Hindlimb muscle (tissue), 1 donor: ENCODE data around the gene RHOH. TPM values are rescaled to one million over a fixed set of nuclear protein-coding genes. Genes with fewer than 3 reads are reported as not detected.
"Not testable (repeated sequence)": the region's sequence is repeated elsewhere in the genome, so short reads cannot be mapped to it uniquely, and the experiment has no call there.

Experiments used
- DNase-seq: peaks from one replicate; pipeline ENCODE4 v3.0.0-alpha.2; 2013
- polyA plus RNA-seq: library from polyadenylated mRNA; unstranded; fragments of 120-200 nt; gene quantifications from one replicate; pipeline ENCODE4 v1.2.1, GENCODE V29; 2013; ENCODE audit not compliant: insufficient read length

The RHOH gene, protein sequence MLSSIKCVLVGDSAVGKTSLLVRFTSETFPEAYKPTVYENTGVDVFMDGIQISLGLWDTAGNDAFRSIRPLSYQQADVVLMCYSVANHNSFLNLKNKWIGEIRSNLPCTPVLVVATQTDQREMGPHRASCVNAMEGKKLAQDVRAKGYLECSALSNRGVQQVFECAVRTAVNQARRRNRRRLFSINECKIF
- 0.13 TPM for polyA plus RNA-seq

DNA sequence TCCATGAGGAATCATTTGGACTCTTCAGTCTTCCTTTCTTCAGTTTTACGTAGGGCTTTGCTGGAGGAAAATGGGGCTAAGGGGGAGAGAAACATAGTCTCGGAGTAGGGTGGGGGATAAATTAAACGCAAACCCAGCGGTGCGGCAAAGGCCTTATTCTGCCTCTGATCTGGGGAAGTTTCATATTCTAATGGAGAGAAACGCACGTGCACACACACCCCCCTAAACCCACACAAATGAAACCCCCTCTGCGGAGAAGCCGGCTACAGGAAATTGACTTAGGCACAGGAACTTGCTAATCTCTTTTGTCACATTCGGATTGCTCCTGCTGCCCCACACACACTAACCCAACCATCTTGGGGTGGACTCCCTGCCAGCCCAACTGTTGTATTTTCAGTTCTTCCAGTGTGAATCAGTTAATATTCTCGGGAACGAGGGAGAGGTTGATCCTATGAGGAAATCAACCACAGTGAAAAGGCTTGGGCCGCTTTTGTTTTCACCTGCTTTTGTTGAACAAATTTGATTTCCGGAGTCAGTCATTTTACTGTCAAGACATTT is at the start of gene RHOH:
Gene RHOH, plus strand, starts transcription at position 308 of the 558 bp plus-strand sequence. CDS start 46,356 bp downstream, outside the sequence.
- DNase-seq: no peak

DNA sequence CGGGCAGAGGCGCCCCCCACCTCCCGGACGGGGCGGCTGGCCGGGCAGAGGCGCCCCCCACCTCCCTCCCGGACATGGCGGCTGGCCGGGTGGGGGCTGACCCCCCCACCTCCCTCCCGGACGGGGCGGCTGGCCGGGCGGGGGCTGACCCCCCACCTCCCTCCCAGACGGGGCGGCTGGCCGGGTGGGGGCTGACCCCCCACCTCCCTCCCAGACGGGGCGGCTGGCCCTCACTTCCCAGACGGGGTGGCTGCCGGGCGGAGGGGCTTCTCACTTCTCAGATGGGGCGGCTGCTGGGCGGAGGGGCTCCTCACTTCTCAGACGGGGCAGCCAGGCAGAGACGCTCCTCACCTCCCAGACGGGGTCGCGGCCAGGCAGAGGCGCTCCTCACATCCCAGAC is 49.3 kb upstream of the RHOH start:
- not testable (repeated sequence) for DNase-seq

DNA sequence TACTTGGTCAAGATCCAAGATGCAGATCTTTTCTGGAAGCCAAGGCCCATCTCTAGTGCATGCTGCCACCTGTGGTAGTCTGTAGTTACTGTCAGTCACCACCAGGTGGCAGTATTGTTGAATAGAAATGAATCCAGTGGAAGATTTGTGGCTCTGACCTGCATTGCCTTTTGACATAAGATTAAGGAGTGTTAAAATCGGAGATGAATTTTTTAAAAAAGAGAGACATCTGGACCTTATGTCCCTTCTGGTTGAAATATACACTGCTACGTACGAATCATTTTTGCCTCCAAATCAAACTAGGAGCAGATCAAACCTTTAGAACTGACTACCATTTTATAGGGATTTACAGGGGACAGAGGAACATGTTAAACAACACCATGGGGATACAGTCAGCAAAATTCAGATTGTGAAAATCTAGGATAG is 46.9 kb upstream of the RHOH start:
- peak; percentile 42 for DNase-seq

DNA sequence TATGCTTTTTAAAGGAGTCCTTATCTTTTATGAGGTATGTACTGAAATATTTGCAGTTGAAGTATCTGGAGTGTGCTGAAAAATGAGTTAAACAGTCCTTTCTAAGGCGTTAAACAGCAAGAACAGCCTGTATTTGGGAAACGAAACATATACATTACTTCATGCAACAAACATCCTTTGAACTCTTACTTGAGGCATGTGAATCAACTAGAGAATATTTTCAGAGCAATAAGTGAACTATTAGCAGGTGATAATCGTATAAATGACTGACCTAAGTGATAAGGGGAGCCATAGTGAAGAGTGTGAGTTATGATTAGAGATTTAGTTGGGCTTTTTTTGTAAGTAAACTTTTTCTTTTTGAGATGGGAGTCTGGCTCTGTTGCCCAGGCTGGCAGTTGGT is 45.9 kb upstream of the RHOH start:
- DNase-seq: no peak

DNA sequence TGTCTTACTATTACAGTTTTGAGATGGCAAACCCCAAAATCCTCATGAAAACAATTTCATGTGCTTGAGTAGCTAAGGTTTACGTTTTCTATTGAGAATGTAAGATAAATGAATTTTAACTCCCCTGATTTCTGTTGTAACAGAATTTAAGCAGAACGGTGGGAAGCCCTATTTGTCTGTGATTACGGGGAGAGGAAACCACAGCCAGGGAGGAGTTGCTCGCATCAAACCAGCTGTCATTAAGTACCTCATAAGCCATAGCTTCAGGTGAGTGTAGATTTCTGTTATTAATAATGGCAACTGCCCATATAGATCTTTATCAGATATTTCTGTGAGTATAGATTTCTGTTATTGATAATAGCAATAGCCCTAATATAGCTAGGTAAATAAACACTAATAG is 44.2 kb upstream of the RHOH start:
- DNase-seq: no peak

DNA sequence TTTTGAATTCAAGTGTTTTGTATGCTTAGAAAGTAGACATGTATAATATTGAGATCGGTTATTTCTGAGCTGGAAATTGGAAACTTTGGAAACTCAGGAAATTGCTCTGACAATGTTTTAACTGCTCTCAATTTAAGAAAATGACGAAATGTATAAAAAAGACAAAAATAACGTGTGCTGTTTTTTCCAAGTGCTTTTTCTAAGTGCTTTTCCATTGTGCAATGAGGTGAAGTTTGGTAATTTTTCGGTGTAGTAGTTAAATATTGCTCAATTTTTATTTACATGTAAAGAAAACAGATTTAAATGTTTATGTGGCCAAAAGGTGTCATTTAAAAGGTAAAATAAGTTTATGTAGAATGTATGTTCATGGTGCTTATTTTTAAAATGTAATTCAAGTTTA is 39.4 kb upstream of the RHOH start:
- no peak for DNase-seq

DNA sequence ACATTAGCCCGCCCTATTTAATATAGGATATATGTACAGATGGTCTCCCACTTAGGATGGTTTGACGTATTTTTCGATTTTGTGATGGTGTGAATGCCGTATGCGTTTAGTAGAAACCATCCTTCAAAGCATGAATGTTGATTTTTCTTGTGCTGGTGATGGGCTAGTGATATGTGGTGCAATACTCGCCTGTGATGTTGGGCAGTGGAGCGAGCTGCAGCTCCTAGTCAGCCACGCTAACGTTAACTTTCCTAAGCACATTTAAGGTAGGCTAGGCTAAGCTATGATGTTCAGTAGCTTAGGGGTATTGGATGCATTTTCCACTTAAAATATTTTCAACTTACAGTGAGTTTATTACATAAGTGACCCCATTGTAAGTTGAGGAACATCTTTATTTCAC is 36.6 kb upstream of the RHOH start:
- no peak for DNase-seq

DNA sequence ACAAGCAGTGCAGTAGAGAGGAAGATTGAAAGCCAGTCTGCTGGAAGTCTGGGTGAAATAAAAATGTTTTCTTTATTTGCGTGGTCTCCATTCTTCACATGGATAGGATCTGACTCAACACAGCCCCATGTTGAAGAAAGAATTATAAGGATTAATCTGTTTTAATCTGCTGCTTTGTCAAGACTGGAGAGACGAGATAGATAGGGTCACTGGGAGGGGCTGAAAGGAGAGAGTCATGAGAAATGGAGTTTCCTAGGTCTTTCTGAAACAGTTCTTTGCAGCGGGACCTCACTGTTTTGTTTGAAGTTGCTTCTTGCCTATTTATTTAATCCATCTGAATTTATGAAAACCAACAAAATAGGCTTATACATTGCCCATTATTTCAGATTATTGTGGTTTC is 32.4 kb upstream of the RHOH start:
- no peak for DNase-seq

DNA sequence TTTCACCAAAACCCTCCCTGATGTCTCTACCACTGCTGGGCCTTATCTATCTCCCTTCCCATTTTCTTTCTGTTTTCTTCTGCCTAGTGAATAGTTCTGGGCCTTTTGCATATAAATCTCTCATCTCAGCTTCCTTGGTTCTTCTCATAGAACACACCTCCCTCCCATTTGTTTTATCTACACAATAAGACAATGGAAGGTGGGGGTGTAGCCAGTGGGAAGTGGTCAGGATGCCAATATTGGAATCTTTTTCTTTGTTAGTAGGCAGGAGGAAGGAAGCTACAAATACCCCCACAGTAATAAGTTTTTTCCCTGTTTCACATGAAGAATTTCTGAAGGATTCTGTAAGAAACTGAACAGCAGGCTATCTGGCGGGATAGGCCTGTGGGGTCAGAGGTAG is 30.9 kb upstream of the RHOH start:
- no peak for DNase-seq

DNA sequence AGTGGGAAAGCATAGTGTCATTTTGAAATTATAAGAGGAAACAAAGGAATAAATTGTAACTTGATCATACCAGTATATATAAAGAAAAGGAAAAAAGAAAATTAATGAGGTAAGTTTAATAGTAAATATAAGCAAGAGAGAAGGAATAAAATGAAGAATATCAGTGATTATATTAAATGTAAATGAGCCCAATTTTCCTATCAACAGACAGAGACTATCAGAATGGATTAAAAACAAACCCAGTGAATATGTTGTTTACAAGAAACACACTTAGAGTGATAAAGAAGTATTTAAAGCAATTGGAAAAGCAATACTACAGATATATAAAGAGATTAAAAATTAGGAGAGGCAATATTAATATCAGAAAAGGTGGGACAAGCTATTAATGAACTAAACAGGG is 28.8 kb upstream of the RHOH start:
- DNase-seq: no peak

DNA sequence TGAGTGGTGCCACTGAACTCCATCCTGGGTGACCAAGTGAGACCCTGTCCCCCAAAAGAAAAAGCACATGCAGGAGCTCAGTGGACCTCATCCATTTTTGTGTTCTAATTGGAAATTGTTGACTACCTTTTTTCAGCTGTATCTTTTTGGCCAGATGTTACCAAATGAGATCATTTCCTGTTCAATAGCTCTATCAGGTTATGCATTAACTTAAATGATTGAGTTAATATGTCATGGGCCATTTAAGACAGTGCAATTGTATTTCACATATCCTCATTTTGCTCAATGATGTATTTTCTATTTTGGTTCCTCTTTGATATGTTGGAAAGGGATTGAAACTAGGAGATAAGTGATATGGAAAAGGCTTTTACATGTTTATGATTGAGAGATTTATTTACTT is 26.2 kb upstream of the RHOH start:
- DNase-seq: no peak

DNA sequence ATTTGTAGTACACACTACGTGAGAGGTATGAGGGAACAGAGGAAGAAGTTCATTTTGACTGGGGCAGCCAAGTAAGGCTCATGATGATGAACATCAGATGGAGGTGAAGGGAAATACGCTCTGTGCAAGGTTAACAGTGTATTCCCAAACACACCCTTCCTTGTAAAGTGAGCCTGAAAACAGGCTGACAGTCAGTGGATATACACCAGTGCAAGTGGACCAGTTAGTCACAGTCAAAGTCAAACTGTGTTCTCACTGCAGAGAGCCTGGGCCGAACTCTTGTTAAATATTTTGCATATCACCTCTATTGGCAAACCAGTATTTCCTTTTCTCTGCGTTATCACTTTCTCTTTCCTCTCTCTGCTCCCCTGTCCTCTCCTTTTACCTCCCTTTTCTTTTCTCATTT is 23.4 kb upstream of the RHOH start:
- no peak for DNase-seq

DNA sequence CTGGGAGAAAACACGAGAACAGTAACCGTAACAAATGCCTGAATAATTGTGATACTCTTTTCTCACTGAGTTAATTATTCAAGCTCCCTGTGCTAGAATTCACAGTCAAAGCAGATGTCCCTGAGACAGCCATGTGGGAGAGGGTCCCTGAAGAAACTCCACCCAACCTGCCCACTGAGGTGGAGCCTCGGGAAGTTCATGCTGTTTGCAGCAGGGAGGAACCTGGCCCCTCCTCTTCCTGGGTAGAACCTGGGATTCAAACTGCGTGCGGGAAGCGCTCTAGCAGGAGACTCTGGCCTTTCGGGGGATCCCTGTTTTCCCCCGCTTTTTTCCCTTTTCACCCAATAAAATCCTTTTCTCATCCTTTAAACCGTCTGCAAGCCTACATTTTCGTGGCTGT is 20.2 kb upstream of the RHOH start:
- DNase-seq: no peak

DNA sequence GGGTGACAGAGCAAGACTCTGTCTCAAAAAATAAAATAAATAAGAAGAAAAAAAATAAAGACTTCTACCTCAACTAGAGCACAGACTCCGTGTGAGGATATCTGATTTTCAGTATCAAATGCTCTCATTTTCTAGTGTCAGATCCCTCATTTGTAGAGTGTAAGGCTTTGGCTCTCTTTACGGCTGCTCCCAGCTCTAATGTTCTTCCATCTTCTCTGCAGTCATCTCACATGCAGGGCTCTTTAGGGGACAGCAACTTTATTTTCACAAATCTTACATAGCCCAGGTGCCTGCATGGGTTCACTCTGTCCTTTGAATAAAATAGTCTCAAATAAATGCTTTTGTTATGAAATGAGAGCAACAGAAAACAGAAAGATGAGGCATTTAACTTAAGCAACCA is 19.2 kb upstream of the RHOH start:
- no peak for DNase-seq

DNA sequence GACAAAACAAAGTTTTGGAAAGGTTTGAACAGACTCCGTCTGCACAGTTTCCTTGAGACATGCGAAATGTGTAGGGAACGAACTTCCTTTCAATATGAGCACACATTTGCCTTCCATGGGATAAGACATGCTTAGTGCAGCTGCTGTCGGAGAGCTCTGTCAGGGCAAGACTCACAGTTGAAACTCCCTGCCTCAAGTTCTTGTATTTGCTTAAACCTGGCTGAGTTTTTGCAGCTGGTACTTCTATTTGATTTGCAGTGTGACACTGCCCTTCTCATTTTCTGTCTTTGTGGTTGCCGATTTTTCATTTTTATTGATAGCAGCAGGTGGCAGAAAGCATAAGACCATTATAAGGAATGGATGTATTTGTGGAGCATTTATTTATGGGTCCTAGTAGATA is 18.2 kb upstream of the RHOH start:
- DNase-seq: no peak

DNA sequence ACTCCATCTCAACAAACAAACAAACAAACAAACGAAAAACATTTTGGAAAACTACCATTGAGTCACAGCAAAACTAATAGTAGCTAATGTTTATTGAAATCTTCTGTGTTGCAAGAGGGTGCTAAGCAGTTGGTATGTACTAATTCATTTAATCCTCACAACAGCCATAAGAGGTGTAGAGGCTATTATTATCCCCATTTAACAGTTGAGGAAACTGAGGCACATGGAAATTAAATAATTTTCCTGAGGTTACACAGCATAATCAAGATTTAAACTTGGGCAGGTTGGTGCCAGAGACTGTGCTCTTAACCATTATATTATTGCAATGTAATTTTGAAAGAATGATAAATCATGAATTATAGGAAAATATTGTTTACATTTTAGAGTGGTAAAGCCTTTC is 17.5 kb upstream of the RHOH start:
- DNase-seq: no peak

DNA sequence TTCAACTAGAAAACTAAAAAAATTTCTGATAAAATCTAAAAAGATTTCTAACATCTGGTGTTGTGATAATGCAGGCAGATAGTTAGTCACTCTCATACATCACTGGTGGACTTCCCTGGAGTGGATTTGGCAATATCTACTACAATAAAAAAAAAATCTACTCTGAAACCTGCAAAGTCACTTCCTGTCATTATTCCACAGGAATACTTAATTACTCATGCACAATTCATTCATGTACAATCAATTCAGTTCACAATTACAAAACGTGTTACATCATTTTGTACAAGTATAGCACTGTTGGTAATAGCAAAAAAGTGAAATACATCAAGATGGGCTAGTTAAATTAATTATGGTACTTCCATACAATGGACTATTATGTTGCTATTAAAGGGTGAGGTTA is 16.5 kb upstream of the RHOH start:
- DNase-seq: no peak

DNA sequence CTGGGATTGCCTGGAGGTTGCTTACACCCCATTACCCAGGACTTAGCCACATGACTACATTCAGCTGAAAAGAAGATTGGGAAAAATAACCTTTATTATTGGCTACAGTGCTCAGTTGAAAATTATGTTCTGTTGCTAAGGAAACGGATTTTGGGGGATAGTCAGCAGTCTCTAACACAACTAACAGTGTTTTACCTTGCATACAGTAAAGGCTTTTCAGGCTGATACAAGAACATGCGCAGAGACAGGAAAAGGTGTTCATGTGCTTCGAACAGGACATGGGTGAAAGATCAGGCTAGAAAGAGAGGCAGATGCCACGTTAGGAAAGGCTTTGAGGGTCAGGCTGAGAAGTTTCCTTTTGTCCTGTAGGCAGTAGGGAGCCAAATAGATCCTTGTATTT is 14.8 kb upstream of the RHOH start:
- DNase-seq: no peak

DNA sequence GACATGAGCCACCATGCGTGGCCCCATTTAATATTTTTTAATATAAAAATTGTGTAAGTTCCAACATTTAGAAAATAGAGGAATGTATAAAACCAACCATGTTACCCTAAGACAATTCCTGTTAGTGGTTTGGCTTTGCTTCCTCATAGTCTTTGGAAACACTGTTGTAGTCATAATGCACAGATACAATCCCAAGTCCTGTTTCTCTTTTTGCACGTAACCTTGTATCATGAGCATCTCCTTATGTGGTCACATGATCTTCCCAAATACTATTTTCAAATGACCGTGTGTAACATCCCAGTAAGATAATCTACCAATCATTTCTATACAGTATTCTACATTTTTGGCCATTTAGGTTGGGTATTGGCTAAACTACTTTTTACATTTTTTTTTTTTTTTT is 13.9 kb upstream of the RHOH start:
- no peak for DNase-seq

DNA sequence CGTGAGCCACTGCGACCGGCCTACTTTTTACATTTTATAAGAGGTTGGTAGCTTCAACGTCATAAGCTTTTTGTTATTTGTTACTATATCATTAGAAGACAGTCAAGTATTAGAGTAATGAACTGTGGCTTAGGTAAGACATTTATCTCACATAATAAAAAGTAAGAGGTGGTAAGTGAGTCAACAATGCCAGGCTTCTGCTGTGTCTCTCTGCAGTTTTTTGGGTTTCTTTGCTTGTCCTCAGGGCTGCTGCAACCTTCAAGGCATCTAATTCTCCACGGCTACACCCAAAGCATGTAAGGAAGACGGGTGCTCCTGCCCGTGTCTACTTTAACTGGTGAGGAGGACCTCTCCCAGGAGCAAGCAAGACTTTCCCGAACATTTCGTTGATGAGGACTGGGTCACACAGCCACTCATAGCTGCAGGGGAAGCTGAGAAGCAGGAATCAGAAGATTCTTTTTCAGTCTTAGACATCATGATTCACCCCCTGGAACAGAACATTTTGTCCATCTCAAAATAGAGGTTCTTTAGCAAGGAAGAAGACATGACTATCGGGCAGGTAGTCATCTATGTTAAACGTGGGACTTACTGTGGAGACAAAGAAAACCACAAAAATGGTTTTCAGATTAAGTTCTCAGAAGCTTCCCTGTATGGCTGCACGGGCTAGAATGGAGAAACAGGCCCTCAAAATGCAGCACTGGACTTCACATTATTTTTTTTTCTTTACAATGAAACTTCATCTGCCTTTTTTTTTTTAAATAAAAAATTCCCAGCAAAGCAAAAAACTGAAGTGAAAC is 13.0 kb upstream of the RHOH start:
- no peak for DNase-seq

DNA sequence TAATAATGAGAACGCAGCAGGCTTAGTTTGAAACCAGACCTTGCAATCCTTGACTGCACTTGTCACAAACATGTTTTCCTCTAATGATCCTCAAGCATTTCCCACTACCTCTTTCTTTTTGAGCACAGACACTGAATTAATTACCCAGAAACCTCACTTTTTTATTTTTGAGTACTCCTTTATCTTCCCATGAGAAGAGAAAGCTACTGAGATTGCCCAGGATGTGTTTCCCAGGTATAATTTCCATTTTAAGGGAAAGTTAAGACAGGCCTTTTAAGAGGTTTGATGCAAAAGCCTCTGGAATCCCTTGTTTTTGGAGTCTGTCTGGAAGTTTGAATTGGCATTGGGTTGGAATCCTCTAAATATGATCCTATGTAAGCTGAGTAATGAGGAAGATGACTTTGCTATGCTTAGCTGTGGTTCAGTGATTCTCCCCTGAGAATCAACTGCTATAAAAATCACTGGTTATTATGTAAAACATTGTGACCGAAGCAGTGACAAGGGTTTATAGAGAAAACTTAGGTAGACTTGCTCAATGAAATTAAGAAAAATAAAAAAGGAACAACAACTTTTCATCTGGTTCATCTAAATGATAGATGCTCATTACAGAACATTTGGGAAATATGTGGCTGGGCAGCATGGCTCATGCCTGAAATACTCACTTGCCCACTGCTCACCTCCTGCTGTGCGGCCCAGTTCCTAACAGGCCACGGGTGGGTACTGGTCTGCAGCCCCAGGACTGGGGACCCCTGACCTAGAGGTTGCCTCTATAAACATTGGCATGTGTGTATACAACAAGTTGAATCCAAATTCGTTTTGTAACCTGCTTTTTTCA is 10.8 kb upstream of the RHOH start:
- DNase-seq: no peak

DNA sequence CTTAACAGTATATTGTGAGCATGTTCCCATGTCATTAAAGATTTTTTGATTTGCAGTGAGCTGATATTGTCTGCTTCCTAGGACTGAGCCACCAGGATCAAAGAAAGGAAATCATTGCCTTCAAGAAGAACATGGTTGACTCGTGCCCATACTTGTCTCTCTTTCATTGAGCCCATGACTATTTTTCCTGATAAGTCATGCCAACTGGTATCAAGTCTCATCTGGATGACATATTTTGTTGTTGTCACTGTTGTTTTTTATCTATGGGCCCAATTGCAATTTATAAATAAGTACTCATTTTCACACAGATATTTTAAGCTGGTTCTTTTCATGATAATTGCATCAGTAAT is 10.2 kb upstream of the RHOH start:
- DNase-seq: no peak

DNA sequence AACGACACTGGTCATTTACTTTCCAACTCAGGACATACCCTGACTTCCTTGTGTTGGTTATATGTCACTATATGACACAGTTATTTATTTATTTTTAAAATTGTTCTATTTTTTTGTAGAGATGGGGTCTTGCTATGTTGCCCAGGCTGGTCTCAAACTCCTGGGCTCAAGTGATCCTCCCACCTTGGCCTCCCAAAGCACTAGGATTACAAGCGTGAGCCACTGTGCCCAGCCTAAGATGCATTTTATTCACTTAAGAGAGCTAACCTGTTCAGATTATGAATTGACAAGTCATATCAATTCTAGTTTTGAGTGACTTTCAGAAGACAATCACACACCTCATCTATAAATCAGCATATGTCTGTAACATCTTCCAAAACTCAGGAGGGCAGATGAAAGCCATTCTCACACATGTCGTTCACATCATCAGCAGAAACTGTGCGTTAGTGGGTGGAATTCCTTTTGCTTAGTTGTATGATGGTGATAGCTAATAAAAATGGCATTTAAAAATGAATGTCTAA is 9.4 kb upstream of the RHOH start:
- DNase-seq: no peak
